ENCODE data around the gene ARSG. TPM values are rescaled to one million over a fixed set of nuclear protein-coding genes. Genes with fewer than 3 reads are reported as not detected.
A peak's percentile ranks its signal among the peaks of the same experiment; 100 is the strongest.

The ARSG gene
- total and polyA plus RNA-seq, 2 experiments from 2014 or later: 1.7 to 5.1 TPM

- Histone ChIP-seq H2AFZ (0 out of 2 replicates have a peak overlapping the region, but pooled peaks have one; percentile 12), H3F3A (replicated peaks; ENCODE audit: low read depth) (peaks cover 4% of the 10 kb centered on the region; the same call in 1 of the 2 replicates)
- H3K4me1 Mint-ChIP-seq: peaks cover 48% of the 10 kb centered on the region
These were observed 165.3 kb downstream of the ARSG start for GRCh38 chr17:68456339-68457167.

More at GRCh38 chr17:68456339-68457167, 165.3 kb downstream of the ARSG start:
- Histone ChIP-seq H3K79me2 (replicated peaks; ENCODE audit: insufficient read depth) (no peaks in the 10 kb centered on the region), H3K27ac (ENCODE audit: low read depth) (0 out of 2 replicates have a peak overlapping the region, but pooled peaks have one; percentile 53), H3K9me2 (ENCODE audit: insufficient read depth) (no peaks in the 10 kb centered on the region), H3K4me2 (peak overlapping the region; percentile 91), H3K27me3 (ENCODE audit: insufficient read depth) (peaks cover 7% of the 10 kb centered on the region; the same call in 1 of the 2 replicates), H3K36me3 (ENCODE audit: insufficient read depth) (peaks cover 5% of the 10 kb centered on the region; the same call in 1 of the 2 replicates), H3K4me3 (peak overlapping the region; percentile 76), H4K20me1 (replicated peaks; ENCODE audit: insufficient read depth) (no peaks in the 10 kb centered on the region), H3K4me1 (ENCODE audit: insufficient read depth) (peaks cover 42% of the 10 kb centered on the region)
- Mint-ChIP-seq H3K4me3 (peak overlapping the region; percentile 91), H3K36me3 (ENCODE audit: low read depth) (no peaks in the 10 kb centered on the region), H3K27me3 (ENCODE audit: insufficient read depth, low read depth, poor library complexity) (peaks cover 8% of the 10 kb centered on the region), H3K27ac (peak overlapping the region; percentile 85), H3K9me3 (no peaks in the 10 kb centered on the region; the same call in 2 of the 3 replicates)
- ATAC-seq (peak; percentile 84), DNase-seq (ENCODE audit: low spot score) (peak; percentile 93)
- TF ChIP-seq CREB1 (CRISPR knock-in tag; IDR thresholded peaks at IDR 0.05; ENCODE audit: low read depth): no peak
- TF ChIP-seq JUNB (IDR thresholded peaks at IDR 0.05; ENCODE audit: unreplicated experiment): no peak
- no peak for TF ChIP-seq REST (IDR thresholded peaks at IDR 0.05; ENCODE audit: unreplicated experiment)
- TF ChIP-seq POLR2AphosphoS5 (IDR thresholded peaks at IDR 0.05; ENCODE audit: low read depth): peak; percentile 52; the same call in 1 of the 2 replicates
- TF ChIP-seq STAT1 (IDR thresholded peaks at IDR 0.05; ENCODE audit: unreplicated experiment): no peak
- no peak for TF ChIP-seq CTCF (conservative IDR thresholded peaks at IDR 0.05; ENCODE audit: low read depth in 2 of 2)
- no peak for TF ChIP-seq ZNF114 (CRISPR knock-in tag; IDR thresholded peaks at IDR 0.05)
- no peak for TF ChIP-seq ZNF462 (CRISPR knock-in tag; IDR thresholded peaks at IDR 0.05)
- TF ChIP-seq NANOG (IDR thresholded peaks at IDR 0.05; ENCODE audit: borderline replicate concordance): no peak
